ENCODE data around the gene PLVAP. TPM values are rescaled to one million over a fixed set of nuclear protein-coding genes. Genes with fewer than 3 reads are reported as not detected.

PLVAP gene
- total and polyA plus RNA-seq, 9 of the 15 experiments (the other 6 are each of a cell fraction or from before 2014, with no cell fraction given) = 0.09 to 0.84 (median 0.51) TPM; not detected in 4

- TF ChIP-seq RUNX1 (IDR thresholded peaks at IDR 0.05; ENCODE audit: low read depth) = no peak
- no peak for TF ChIP-seq EWSR1 (IDR thresholded peaks at IDR 0.05; ENCODE audit: borderline replicate concordance, low read depth, partially characterized antibody)
- no peak for TF ChIP-seq DPF2 (IDR thresholded peaks at IDR 0.05)
- TF ChIP-seq, protein P1, sequence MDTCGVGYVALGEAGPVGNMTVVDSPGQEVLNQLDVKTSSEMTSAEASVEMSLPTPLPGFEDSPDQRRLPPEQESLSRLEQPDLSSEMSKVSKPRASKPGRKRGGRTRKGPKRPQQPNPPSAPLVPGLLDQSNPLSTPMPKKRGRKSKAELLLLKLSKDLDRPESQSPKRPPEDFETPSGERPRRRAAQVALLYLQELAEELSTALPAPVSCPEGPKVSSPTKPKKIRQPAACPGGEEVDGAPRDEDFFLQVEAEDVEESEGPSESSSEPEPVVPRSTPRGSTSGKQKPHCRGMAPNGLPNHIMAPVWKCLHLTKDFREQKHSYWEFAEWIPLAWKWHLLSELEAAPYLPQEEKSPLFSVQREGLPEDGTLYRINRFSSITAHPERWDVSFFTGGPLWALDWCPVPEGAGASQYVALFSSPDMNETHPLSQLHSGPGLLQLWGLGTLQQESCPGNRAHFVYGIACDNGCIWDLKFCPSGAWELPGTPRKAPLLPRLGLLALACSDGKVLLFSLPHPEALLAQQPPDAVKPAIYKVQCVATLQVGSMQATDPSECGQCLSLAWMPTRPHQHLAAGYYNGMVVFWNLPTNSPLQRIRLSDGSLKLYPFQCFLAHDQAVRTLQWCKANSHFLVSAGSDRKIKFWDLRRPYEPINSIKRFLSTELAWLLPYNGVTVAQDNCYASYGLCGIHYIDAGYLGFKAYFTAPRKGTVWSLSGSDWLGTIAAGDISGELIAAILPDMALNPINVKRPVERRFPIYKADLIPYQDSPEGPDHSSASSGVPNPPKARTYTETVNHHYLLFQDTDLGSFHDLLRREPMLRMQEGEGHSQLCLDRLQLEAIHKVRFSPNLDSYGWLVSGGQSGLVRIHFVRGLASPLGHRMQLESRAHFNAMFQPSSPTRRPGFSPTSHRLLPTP (IDR thresholded peaks at IDR 0.05; ENCODE audit: borderline replicate concordance, extremely low read depth, insufficient read length) = no peak
- TF ChIP-seq, protein P2, sequence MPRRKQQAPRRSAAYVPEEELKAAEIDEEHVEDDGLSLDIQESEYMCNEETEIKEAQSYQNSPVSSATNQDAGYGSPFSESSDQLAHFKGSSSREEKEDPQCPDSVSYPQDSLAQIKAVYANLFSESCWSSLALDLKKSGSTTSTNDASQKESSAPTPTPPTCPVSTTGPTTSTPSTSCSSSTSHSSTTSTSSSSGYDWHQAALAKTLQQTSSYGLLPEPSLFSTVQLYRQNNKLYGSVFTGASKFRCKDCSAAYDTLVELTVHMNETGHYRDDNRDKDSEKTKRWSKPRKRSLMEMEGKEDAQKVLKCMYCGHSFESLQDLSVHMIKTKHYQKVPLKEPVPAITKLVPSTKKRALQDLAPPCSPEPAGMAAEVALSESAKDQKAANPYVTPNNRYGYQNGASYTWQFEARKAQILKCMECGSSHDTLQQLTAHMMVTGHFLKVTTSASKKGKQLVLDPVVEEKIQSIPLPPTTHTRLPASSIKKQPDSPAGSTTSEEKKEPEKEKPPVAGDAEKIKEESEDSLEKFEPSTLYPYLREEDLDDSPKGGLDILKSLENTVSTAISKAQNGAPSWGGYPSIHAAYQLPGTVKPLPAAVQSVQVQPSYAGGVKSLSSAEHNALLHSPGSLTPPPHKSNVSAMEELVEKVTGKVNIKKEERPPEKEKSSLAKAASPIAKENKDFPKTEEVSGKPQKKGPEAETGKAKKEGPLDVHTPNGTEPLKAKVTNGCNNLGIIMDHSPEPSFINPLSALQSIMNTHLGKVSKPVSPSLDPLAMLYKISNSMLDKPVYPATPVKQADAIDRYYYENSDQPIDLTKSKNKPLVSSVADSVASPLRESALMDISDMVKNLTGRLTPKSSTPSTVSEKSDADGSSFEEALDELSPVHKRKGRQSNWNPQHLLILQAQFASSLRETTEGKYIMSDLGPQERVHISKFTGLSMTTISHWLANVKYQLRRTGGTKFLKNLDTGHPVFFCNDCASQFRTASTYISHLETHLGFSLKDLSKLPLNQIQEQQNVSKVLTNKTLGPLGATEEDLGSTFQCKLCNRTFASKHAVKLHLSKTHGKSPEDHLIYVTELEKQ (CRISPR knock-in tag; IDR thresholded peaks at IDR 0.05) = no peak
- TF ChIP-seq, protein P3, sequence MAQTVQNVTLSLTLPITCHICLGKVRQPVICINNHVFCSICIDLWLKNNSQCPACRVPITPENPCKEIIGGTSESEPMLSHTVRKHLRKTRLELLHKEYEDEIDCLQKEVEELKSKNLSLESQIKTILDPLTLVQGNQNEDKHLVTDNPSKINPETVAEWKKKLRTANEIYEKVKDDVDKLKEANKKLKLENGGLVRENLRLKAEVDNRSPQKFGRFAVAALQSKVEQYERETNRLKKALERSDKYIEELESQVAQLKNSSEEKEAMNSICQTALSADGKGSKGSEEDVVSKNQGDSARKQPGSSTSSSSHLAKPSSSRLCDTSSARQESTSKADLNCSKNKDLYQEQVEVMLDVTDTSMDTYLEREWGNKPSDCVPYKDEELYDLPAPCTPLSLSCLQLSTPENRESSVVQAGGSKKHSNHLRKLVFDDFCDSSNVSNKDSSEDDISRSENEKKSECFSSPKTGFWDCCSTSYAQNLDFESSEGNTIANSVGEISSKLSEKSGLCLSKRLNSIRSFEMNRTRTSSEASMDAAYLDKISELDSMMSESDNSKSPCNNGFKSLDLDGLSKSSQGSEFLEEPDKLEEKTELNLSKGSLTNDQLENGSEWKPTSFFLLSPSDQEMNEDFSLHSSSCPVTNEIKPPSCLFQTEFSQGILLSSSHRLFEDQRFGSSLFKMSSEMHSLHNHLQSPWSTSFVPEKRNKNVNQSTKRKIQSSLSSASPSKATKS (CRISPR knock-in tag; IDR thresholded peaks at IDR 0.05) = no peak
- no peak for TF ChIP-seq RBM15 (IDR thresholded peaks at IDR 0.05; ENCODE audit: insufficient read depth, low read length)
- TF ChIP-seq KLF10 (CRISPR knock-in tag; IDR thresholded peaks at IDR 0.05) = no peak
- TF ChIP-seq ZNF324 (CRISPR knock-in tag; IDR thresholded peaks at IDR 0.05) = no peak
- no peak for TF ChIP-seq HBP1 (CRISPR knock-in tag; IDR thresholded peaks at IDR 0.05)
- peak in 1 of 2 experiments; percentile 80; a peak in 2 of 4 replicates for TF ChIP-seq RCOR1 (IDR thresholded peaks at IDR 0.05; ENCODE audit: borderline replicate concordance in 1 of 2, low read depth in 2 of 2, low read length in 2 of 2)
- TF ChIP-seq SNRNP70 (optimal IDR thresholded peaks at IDR 0.05; ENCODE audit: low read depth, low read length) = no peak
- TF ChIP-seq, protein P4, sequence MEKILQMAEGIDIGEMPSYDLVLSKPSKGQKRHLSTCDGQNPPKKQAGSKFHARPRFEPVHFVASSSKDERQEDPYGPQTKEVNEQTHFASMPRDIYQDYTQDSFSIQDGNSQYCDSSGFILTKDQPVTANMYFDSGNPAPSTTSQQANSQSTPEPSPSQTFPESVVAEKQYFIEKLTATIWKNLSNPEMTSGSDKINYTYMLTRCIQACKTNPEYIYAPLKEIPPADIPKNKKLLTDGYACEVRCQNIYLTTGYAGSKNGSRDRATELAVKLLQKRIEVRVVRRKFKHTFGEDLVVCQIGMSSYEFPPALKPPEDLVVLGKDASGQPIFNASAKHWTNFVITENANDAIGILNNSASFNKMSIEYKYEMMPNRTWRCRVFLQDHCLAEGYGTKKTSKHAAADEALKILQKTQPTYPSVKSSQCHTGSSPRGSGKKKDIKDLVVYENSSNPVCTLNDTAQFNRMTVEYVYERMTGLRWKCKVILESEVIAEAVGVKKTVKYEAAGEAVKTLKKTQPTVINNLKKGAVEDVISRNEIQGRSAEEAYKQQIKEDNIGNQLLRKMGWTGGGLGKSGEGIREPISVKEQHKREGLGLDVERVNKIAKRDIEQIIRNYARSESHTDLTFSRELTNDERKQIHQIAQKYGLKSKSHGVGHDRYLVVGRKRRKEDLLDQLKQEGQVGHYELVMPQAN (IDR thresholded peaks at IDR 0.05; ENCODE audit: borderline replicate concordance) = no peak
Measured at GRCh38 chr19:17424743-17425365, 47.7 kb upstream of the PLVAP start (continued).

Measured in K562 (cell line).